Mesenchymal stem cell (in vitro differentiated cells and primary cell): ENCODE measurements around the gene CENPX. TPM values are rescaled to one million over a fixed set of nuclear protein-coding genes. Genes with fewer than 3 reads are reported as not detected.

Source experiments
- DNase-seq: peaks from one replicate; pipeline ENCODE4 v3.0.0-alpha.2; 2013
- H2AFZ ChIP-seq: one replicate; pipeline ENCODE4 v1.6.1; 2013; ENCODE audit warnings: low read depth, mild to moderate bottlenecking, control low read depth, inconsistent platforms, low read length, moderate library complexity
- H2AK5ac ChIP-seq: 2 replicates; pipeline ENCODE4 v1.6.1; 2013; ENCODE audit warnings: low read length, moderate library complexity, mild to moderate bottlenecking, inconsistent platforms; ENCODE audit not compliant: severe bottlenecking
- H2BK120ac ChIP-seq: one replicate; pipeline ENCODE4 v1.6.1; 2013; ENCODE audit warnings: low read depth, mild to moderate bottlenecking, inconsistent platforms, low read length, moderate library complexity
- H2BK12ac ChIP-seq, 2 experiments: one replicate each; pipeline ENCODE4 v1.6.1; 2013; ENCODE audit warnings: inconsistent platforms in 2 of 2, low read length in 2 of 2, mild to moderate bottlenecking in 2 of 2, moderate library complexity in 2 of 2, control low read depth in 1 of 2
- H2BK15ac ChIP-seq: one replicate; pipeline ENCODE4 v1.6.1; 2013; ENCODE audit warnings: mild to moderate bottlenecking, low read depth, inconsistent platforms; ENCODE audit not compliant: poor library complexity, severe bottlenecking
- H2BK5ac ChIP-seq: 2 replicates; pipeline ENCODE4 v1.6.1; 2013; ENCODE audit warnings: low read depth, mild to moderate bottlenecking, low read length, control low read depth, inconsistent platforms; ENCODE audit not compliant: poor library complexity, severe bottlenecking
- H3K14ac ChIP-seq, 2 experiments: one replicate each; pipeline ENCODE4 v1.6.1; 2013; ENCODE audit warnings: inconsistent platforms in 2 of 2, low read length in 2 of 2, control low read depth in 1 of 2, mild to moderate bottlenecking in 1 of 2, moderate library complexity in 1 of 2
- H3K18ac ChIP-seq, 2 experiments: one replicate each; pipeline ENCODE4 v1.6.1; 2013; ENCODE audit warnings: inconsistent platforms in 2 of 2, low read length in 2 of 2, control low read depth in 1 of 2, low read depth in 1 of 2, mild to moderate bottlenecking in 1 of 2
- H3K23ac ChIP-seq, 2 experiments: one replicate each; pipeline ENCODE4 v1.6.1; 2013; ENCODE audit warnings: inconsistent platforms in 2 of 2, low read length in 2 of 2, mild to moderate bottlenecking in 2 of 2, moderate library complexity in 2 of 2, control low read depth in 1 of 2
- H3K27ac ChIP-seq: 2 replicates; pipeline ENCODE4 v1.5.1; 2013; ENCODE audit warnings: mild to moderate bottlenecking, moderate library complexity, low read length, control low read depth, inconsistent platforms; ENCODE audit not compliant: poor library complexity, severe bottlenecking
- H3K27me3 ChIP-seq, 2 experiments: 2 replicates each; pipeline versions ENCODE4 v1.6.1 to v1.7.0; 2013; ENCODE audit warnings: low read length in 2 of 2, mild to moderate bottlenecking in 2 of 2, moderate library complexity in 2 of 2, control low read depth in 1 of 2, inconsistent platforms in 1 of 2; ENCODE audit not compliant: control insufficient read depth in 1 of 2, insufficient read depth in 1 of 2
- H3K36me3 ChIP-seq, 2 experiments: 2 replicates each; pipeline versions ENCODE4 v1.6.1 to v1.7.0; 2013; ENCODE audit warnings: low read length in 2 of 2, control low read depth in 1 of 2, inconsistent platforms in 1 of 2, low read depth in 1 of 2, mild to moderate bottlenecking in 1 of 2; ENCODE audit not compliant: insufficient read depth in 2 of 2, control insufficient read depth in 1 of 2
- H3K4ac ChIP-seq, 2 experiments: one replicate each; pipeline ENCODE4 v1.6.1; 2013; ENCODE audit warnings: inconsistent platforms in 2 of 2, low read length in 2 of 2, mild to moderate bottlenecking in 2 of 2, moderate library complexity in 2 of 2, control low read depth in 1 of 2, low read depth in 1 of 2
- H3K4me1 ChIP-seq: 2 replicates; pipeline ENCODE4 v1.6.1; 2013; ENCODE audit warnings: low read depth, low read length, control low read depth; ENCODE audit not compliant: control insufficient read depth, insufficient read depth
- H3K4me2 ChIP-seq: 2 replicates; pipeline ENCODE4 v1.6.1; 2013; ENCODE audit warnings: low read length, mild to moderate bottlenecking, inconsistent platforms; ENCODE audit not compliant: poor library complexity, severe bottlenecking
- H3K4me3 ChIP-seq, 2 experiments: 2 replicates each; pipeline versions ENCODE4 v1.5.1 to v1.7.0; 2013; ENCODE audit warnings: low read length in 2 of 2, mild to moderate bottlenecking in 2 of 2, control low read depth in 1 of 2, low read depth in 1 of 2; ENCODE audit not compliant: insufficient read depth in 1 of 2
- H3K79me1 ChIP-seq: replicated peaks from 2 replicates; pipeline ENCODE4 v1.6.1; 2013; ENCODE audit warnings: mild to moderate bottlenecking, control low read depth, low read length, inconsistent platforms; ENCODE audit not compliant: poor library complexity, severe bottlenecking
- H3K9ac ChIP-seq: 2 replicates; pipeline ENCODE4 v1.7.0; 2013; ENCODE audit warnings: mild to moderate bottlenecking, low read length, moderate library complexity
- H3K9me3 ChIP-seq: 2 replicates; pipeline ENCODE4 v1.7.0; 2013; ENCODE audit warnings: mild to moderate bottlenecking, low read length; ENCODE audit not compliant: control insufficient read depth
- H4K8ac ChIP-seq: one replicate; pipeline ENCODE4 v1.6.1; 2013; ENCODE audit warnings: inconsistent platforms, mild to moderate bottlenecking, low read length, moderate library complexity
- H4K91ac ChIP-seq: one replicate; pipeline ENCODE4 v1.6.1; 2013; ENCODE audit warnings: mild to moderate bottlenecking, low read length, inconsistent platforms
- WGBS: methylation state at CpG from one replicate; pipeline ENCODE4 v1.1.7; 2013; ENCODE audit warnings: mixed read lengths; 5-methylcytosine and 5-hydroxymethylcytosine counted together
- polyA plus RNA-seq, 2 experiments: library from polyadenylated mRNA; stranded (reverse); fragments of 200-250 nt; gene quantifications; one replicate each; pipeline ENCODE4 v1.2.3, GENCODE V29; 2013

The CENPX gene
- polyA plus RNA-seq (2013, experiment 1 of 2) = 26.5 TPM
- 26.0 TPM for polyA plus RNA-seq (2013, experiment 2 of 2)

DNA sequence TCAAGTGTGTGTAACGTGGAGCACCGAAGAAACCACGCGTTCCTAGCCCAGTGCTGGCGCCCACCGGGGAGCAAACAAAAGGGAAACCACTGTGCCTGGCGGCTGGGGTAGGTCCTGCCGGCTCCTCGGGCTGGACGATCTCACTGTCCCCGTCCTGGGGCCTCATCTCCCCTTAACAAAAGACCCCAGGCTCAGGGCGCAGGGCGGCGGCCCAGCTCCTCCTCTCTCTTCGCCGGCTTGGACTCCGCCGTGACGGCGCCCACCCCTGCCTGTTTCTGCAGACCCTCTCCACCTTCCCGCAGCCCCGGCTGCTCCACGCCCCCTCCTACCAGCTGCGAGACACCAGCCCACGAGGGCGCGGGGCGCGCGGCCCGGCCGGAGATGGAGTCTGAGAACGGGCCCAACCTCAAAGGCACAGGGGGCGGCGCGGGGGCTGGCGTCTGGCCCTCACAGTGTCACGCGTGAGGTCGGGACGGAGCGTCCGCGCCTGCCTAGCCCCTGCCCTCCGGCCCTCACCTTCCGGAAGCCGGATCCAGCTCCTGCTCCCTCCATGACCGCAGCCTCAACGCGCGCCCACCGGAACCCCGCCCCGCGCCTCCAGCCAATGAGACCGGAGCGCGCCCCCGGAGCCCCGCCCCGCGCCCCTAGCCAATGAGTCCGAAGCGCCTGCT lies at the start of gene CENPX:
Gene CENPX (minus strand): TSS at position 569 of the 671 bp plus-strand sequence. CDS start 17 bp downstream, at position 552.
- no peak for DNase-seq
- Histone ChIP-seq H2BK12ac (peak within 1 kb of the TSS in 1 of 2 experiments; percentile 67), H3K4ac (peak within 1 kb of the TSS; percentile 63 to 71), H2BK5ac (no peak within 1 kb of the TSS), H3K4me1 (peaks cover 38% of the 10 kb centered on the region), H2AK5ac (peak within 1 kb of the TSS; percentile 38), H3K14ac (peak within 1 kb of the TSS in 1 of 2 experiments; percentile 95), H2AFZ (peak within 1 kb of the TSS; percentile 93), H3K9me3 (no peaks in the 10 kb centered on the region), H3K27me3 (no peaks in the 10 kb centered on the region), H2BK120ac (peak within 1 kb of the TSS; percentile 58), H3K4me3 (peak within 1 kb of the TSS; percentile 90 to 93), H3K18ac (peak within 1 kb of the TSS; percentile 50 to 88), H3K79me1 (peaks cover 34% of the 10 kb centered on the region), H3K9ac (peak within 1 kb of the TSS; percentile 89), H4K8ac (peak within 1 kb of the TSS; percentile 45), H2BK15ac (no peak within 1 kb of the TSS), H3K23ac (peak within 1 kb of the TSS in 1 of 2 experiments; percentile 87), H3K4me2 (peak within 1 kb of the TSS; percentile 96), H3K27ac (no peak within 1 kb of the TSS), H3K36me3 (peaks cover 11 to 48% of the 10 kb centered on the region in 2 experiments), H4K91ac (peak within 1 kb of the TSS; percentile 80)
- WGBS = 1% methylated on average over 57 of the region's 64 CpGs

GRCh38 chr17:82070611-82071010 lies 47.9 kb upstream of the CENPX start:
- H2BK12ac ChIP-seq = no peak overlapping the region

DNA sequence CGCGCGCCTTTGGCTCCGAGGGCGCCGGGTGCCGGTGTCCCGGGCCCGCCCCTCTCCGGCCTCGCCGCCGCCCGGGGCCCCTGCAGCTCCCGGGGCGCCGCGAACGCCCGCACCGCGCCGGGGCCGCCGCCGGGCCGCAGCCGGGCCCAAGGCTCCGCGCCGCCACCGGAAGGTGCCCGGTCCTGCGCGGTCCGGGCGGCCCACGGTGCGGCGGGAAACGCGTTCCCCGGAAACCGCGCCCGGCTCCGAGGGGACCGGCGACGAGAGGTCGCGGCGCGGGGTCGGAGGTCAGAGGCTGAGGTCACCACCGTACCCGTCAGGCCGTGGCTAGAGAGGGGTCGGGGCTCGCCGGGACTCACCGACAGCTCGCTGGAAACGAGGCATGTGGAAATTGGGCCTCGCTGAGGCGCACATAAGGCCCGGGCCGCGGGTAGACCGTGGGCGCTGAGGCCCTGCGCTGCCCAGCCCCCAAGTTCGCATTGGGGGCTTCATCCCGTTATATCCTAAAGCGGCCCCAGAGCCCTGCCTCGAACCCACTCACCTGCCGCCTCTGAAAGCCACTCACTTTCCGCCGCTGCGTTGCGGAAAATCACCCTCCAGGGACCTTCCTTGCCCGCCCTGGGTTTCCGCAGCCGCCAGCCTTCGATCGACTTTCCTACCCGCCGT lies 43.1 kb upstream of the CENPX start, which contains the start of gene DUS1L:
Gene DUS1L (minus strand): TSS at position 167 of the 666 bp plus-strand sequence. CDS start 745 bp downstream, outside the sequence.
- Histone ChIP-seq H2BK120ac (peak within 1 kb of the TSS; percentile 54), H4K8ac (peak within 1 kb of the TSS; percentile 100)

More at GRCh38 chr17:82070611-82071010, 47.9 kb upstream of the CENPX start:
- H2BK5ac ChIP-seq = no peak overlapping the region
- no peak overlapping the region for H2BK120ac ChIP-seq
- no peaks in the 10 kb centered on the region for H3K9me3 ChIP-seq
- H3K79me1 ChIP-seq = peaks cover 7% of the 10 kb centered on the region
- no peak overlapping the region for H4K91ac ChIP-seq
- H2AK5ac ChIP-seq = no peak overlapping the region
- H2BK15ac ChIP-seq = no peak overlapping the region
- no peaks in the 10 kb centered on the region for H3K27me3 ChIP-seq
- H4K8ac ChIP-seq = no peak overlapping the region
- no peak overlapping the region for H3K4ac ChIP-seq
- no peak overlapping the region for H3K18ac ChIP-seq
- no peaks in the 10 kb centered on the region for H3K36me3 ChIP-seq
- no peak overlapping the region for H3K4me3 ChIP-seq
- no peak overlapping the region for H3K27ac ChIP-seq
- H2AFZ ChIP-seq = no peak overlapping the region
- no peak overlapping the region for H3K9ac ChIP-seq
- no peak overlapping the region for H3K4me2 ChIP-seq
- DNase-seq = no peak
- peaks cover 7% of the 10 kb centered on the region for H3K4me1 ChIP-seq
- no peak overlapping the region for H3K14ac ChIP-seq
- H3K23ac ChIP-seq = no peak overlapping the region

GRCh38 chr17:82065193-82065637 lies 42.5 kb upstream of the CENPX start:
- Histone ChIP-seq H3K79me1 (peaks cover 15% of the 10 kb centered on the region), H3K4me3 (peak overlapping the region; percentile 81 to 89), H3K36me3 (peaks cover 32 to 42% of the 10 kb centered on the region in 2 experiments), H2BK120ac (peak overlapping the region; percentile 24), H2BK15ac (no peak overlapping the region), H2AFZ (peak overlapping the region; percentile 95), H3K9ac (peak overlapping the region; percentile 92), H3K4ac (peak overlapping the region; percentile 86 to 92), H3K4me2 (peak overlapping the region; percentile 96), H3K9me3 (no peaks in the 10 kb centered on the region), H2AK5ac (no peak overlapping the region), H3K27me3 (no peaks in the 10 kb centered on the region), H4K8ac (peak overlapping the region; percentile 88), H3K27ac (no peak overlapping the region), H4K91ac (peak overlapping the region; percentile 28), H3K4me1 (peaks cover 24% of the 10 kb centered on the region), H2BK5ac (no peak overlapping the region), H2BK12ac (peak overlapping the region in 1 of 2 experiments; percentile 11), H3K23ac (peak overlapping the region in 1 of 2 experiments; percentile 65), H3K18ac (peak overlapping the region; percentile 73 to 82), H3K14ac (peak overlapping the region in 1 of 2 experiments; percentile 79)
- WGBS = under 1% methylated on average over 27 of the region's 47 CpGs
- peak; percentile 55 for DNase-seq

More for the DNA sequence above, 43.1 kb upstream of the CENPX start, which contains the start of gene DUS1L:
- H3K18ac ChIP-seq = peak within 1 kb of the TSS; percentile 88 to 95
- no peak within 1 kb of the TSS for H3K27ac ChIP-seq
- H2BK15ac ChIP-seq = no peak within 1 kb of the TSS
- H2AFZ ChIP-seq = peak within 1 kb of the TSS; percentile 100
- peak within 1 kb of the TSS; percentile 86 to 92 for H3K4ac ChIP-seq
- H4K91ac ChIP-seq = peak within 1 kb of the TSS; percentile 90
- H3K4me3 ChIP-seq = peak within 1 kb of the TSS; percentile 81 to 89
- H2BK5ac ChIP-seq = no peak within 1 kb of the TSS
- 14% methylated on average over 77 of the region's 88 CpGs for WGBS
- peaks cover 24% of the 10 kb centered on the region for H3K4me1 ChIP-seq
- H3K9me3 ChIP-seq = no peaks in the 10 kb centered on the region
- peak within 1 kb of the TSS; percentile 96 for H3K4me2 ChIP-seq
- peaks cover 27 to 37% of the 10 kb centered on the region in 2 experiments for H3K36me3 ChIP-seq
- H3K23ac ChIP-seq = peak within 1 kb of the TSS in 1 of 2 experiments; percentile 65
- H2AK5ac ChIP-seq = no peak within 1 kb of the TSS
- H2BK12ac ChIP-seq = peak within 1 kb of the TSS in 1 of 2 experiments; percentile 38
- peak; percentile 41 for DNase-seq
- H3K14ac ChIP-seq = peak within 1 kb of the TSS in 1 of 2 experiments; percentile 79
- no peaks in the 10 kb centered on the region for H3K27me3 ChIP-seq
- H3K9ac ChIP-seq = peak within 1 kb of the TSS; percentile 92
- H3K79me1 ChIP-seq = peaks cover 13% of the 10 kb centered on the region
